ENCODE measurements around the gene CELSR2. TPM values are rescaled to one million over a fixed set of nuclear protein-coding genes. Genes with fewer than 3 reads are reported as not detected.
"Not testable (repeated sequence)": the region's sequence is repeated elsewhere in the genome, so short reads cannot be mapped to it uniquely, and the experiment has no call there.

Gene CELSR2
- total and polyA plus RNA-seq, 9 donors: 1.2 to 8.6 (median 4.2) TPM

DNA sequence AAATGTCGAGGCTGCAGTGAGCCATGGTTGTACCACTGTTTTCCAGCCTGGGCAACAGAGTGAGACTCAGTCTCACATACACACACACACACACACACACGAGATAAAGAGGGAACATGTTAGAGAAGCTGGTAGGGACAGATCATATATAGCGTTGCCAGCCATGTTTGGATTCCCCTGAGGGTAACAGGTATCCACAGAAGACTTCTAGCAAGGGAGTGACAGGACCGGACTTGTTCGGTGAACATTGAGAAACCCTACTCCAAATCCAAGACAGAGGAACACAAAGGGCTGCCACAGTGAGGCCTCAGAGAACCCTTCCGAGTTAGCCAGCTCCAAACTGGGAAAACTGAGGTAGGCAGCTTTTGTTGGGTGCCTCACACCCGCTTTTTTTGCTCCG is 39.3 kb upstream of the CELSR2 start:
- 76% methylated on average over 4 of the region's 8 CpGs for WGBS (ENCODE audit: insufficient coverage)
- no peaks in the 10 kb centered on the region for H3K36me3 ChIP-seq (ENCODE audit: control insufficient read depth, insufficient read depth, low read length)
- H3K27ac ChIP-seq (ENCODE audit: low read length): no peak overlapping the region
- no peaks in the 10 kb centered on the region for H3K9me3 ChIP-seq (replicated peaks; ENCODE audit: control insufficient read depth, low read depth, low read length)
- DNase-seq: no peak
- no peak overlapping the region for H3K4me3 ChIP-seq (ENCODE audit: low read length)
- peaks cover 5% of the 10 kb centered on the region for H3K4me1 ChIP-seq (ENCODE audit: control insufficient read depth, insufficient read depth, low read length)
- peaks cover 3% of the 10 kb centered on the region for H3K27me3 ChIP-seq (ENCODE audit: control insufficient read depth, insufficient read depth, low read length)

- H3K4me1 ChIP-seq (ENCODE audit: control insufficient read depth, insufficient read depth, low read length): peaks cover 9% of the 10 kb centered on the region
- no peak for DNase-seq
- H3K27me3 ChIP-seq (ENCODE audit: control insufficient read depth, insufficient read depth, low read length): no peaks in the 10 kb centered on the region
- H3K4me3 ChIP-seq (ENCODE audit: low read length): peak overlapping the region; percentile 99
- peak overlapping the region; percentile 66 for H3K27ac ChIP-seq (ENCODE audit: low read length)
- 14% methylated on average over 6 of the region's 10 CpGs for WGBS (ENCODE audit: insufficient coverage)
- H3K9me3 ChIP-seq (replicated peaks; ENCODE audit: control insufficient read depth, low read depth, low read length): no peaks in the 10 kb centered on the region
- no peaks in the 10 kb centered on the region for H3K36me3 ChIP-seq (ENCODE audit: control insufficient read depth, insufficient read depth, low read length)
Observed at GRCh38 chr1:109213345-109213823, 36.0 kb upstream of the CELSR2 start.

- Histone ChIP-seq H3K36me3 (ENCODE audit: control insufficient read depth, insufficient read depth, low read length) (no peaks in the 10 kb centered on the region), H3K4me3 (ENCODE audit: low read length) (peak within 1 kb of the TSS; percentile 99), H3K9me3 (replicated peaks; ENCODE audit: control insufficient read depth, low read depth, low read length) (no peaks in the 10 kb centered on the region), H3K27ac (ENCODE audit: low read length) (peak within 1 kb of the TSS; percentile 95), H3K27me3 (ENCODE audit: control insufficient read depth, insufficient read depth, low read length) (no peaks in the 10 kb centered on the region), H3K4me1 (ENCODE audit: control insufficient read depth, insufficient read depth, low read length) (peaks cover 9% of the 10 kb centered on the region)
- under 1% methylated on average over 53 of the region's 64 CpGs for WGBS (ENCODE audit: insufficient coverage)
- DNase-seq: peak; percentile 96
Observed at GRCh38 chr1:109213824-109214693, 35.3 kb upstream of the CELSR2 start, which contains the start of gene SARS1. TSS of gene SARS1 (plus strand) at chr1:109213918. CDS start at chr1:109213993, 75 bp downstream.

- Histone ChIP-seq H3K27me3 (ENCODE audit: control insufficient read depth, insufficient read depth, low read length) (no peaks in the 10 kb centered on the region), H3K9me3 (replicated peaks; ENCODE audit: control insufficient read depth, low read depth, low read length) (no peaks in the 10 kb centered on the region), H3K36me3 (ENCODE audit: control insufficient read depth, insufficient read depth, low read length) (no peaks in the 10 kb centered on the region), H3K4me3 (ENCODE audit: low read length) (peak overlapping the region; percentile 99), H3K4me1 (ENCODE audit: control insufficient read depth, insufficient read depth, low read length) (peaks cover 9% of the 10 kb centered on the region), H3K27ac (ENCODE audit: low read length) (peak overlapping the region; percentile 95)
- WGBS (ENCODE audit: insufficient coverage): 10% methylated on average over 9 of the region's 13 CpGs
- peak; percentile 82 for DNase-seq
Observed at GRCh38 chr1:109214695-109215623, 34.4 kb upstream of the CELSR2 start.

GRCh38 chr1:109216662-109217061 is 32.7 kb upstream of the CELSR2 start:
- peaks cover 9% of the 10 kb centered on the region for H3K4me1 ChIP-seq (ENCODE audit: control insufficient read depth, insufficient read depth, low read length)
- H3K4me3 ChIP-seq (ENCODE audit: low read length): no peak overlapping the region
- no peaks in the 10 kb centered on the region for H3K9me3 ChIP-seq (replicated peaks; ENCODE audit: control insufficient read depth, low read depth, low read length)
- no peaks in the 10 kb centered on the region for H3K27me3 ChIP-seq (ENCODE audit: control insufficient read depth, insufficient read depth, low read length)
- no peak for DNase-seq
- H3K36me3 ChIP-seq (ENCODE audit: control insufficient read depth, insufficient read depth, low read length): no peaks in the 10 kb centered on the region
- no peak overlapping the region for H3K27ac ChIP-seq (ENCODE audit: low read length)
- WGBS (ENCODE audit: insufficient coverage): 95% methylated on average over 2 of the region's 4 CpGs

- Histone ChIP-seq H3K27me3 (ENCODE audit: control insufficient read depth, insufficient read depth, low read length) (no peaks in the 10 kb centered on the region), H3K27ac (ENCODE audit: low read length) (no peak overlapping the region), H3K4me1 (ENCODE audit: control insufficient read depth, insufficient read depth, low read length) (peaks cover 6% of the 10 kb centered on the region), H3K36me3 (ENCODE audit: control insufficient read depth, insufficient read depth, low read length) (peaks cover under 1% of the 10 kb centered on the region), H3K4me3 (ENCODE audit: low read length) (no peak overlapping the region), H3K9me3 (replicated peaks; ENCODE audit: control insufficient read depth, low read depth, low read length) (no peaks in the 10 kb centered on the region)
- 70% methylated on average over 3 of the region's 3 CpGs for WGBS (ENCODE audit: insufficient coverage)
- no peak for DNase-seq
Observed at GRCh38 chr1:109218516-109218915, 30.8 kb upstream of the CELSR2 start.

- H3K9me3 ChIP-seq (replicated peaks; ENCODE audit: control insufficient read depth, low read depth, low read length); H3K36me3 ChIP-seq (ENCODE audit: control insufficient read depth, insufficient read depth, low read length); H3K27me3 ChIP-seq (ENCODE audit: control insufficient read depth, insufficient read depth, low read length); H3K27ac ChIP-seq (ENCODE audit: low read length); DNase-seq; H3K4me1 ChIP-seq (ENCODE audit: control insufficient read depth, insufficient read depth, low read length); H3K4me3 ChIP-seq (ENCODE audit: low read length): not testable (repeated sequence)
- 100% methylated on average over 1 of the region's 9 CpGs for WGBS (ENCODE audit: insufficient coverage)
Observed at GRCh38 chr1:109221201-109221600, 28.1 kb upstream of the CELSR2 start.

GRCh38 chr1:109225308-109225707 is 24.0 kb upstream of the CELSR2 start:
- no peak for DNase-seq
- no peaks in the 10 kb centered on the region for H3K4me1 ChIP-seq (ENCODE audit: control insufficient read depth, insufficient read depth, low read length)
- peaks cover 32% of the 10 kb centered on the region for H3K36me3 ChIP-seq (ENCODE audit: control insufficient read depth, insufficient read depth, low read length)
- H3K27ac ChIP-seq (ENCODE audit: low read length): no peak overlapping the region
- no peaks in the 10 kb centered on the region for H3K27me3 ChIP-seq (ENCODE audit: control insufficient read depth, insufficient read depth, low read length)
- WGBS (ENCODE audit: insufficient coverage): no CpG with 5 or more reads among the region's 3 CpGs
- H3K4me3 ChIP-seq (ENCODE audit: low read length): no peak overlapping the region
- no peaks in the 10 kb centered on the region for H3K9me3 ChIP-seq (replicated peaks; ENCODE audit: control insufficient read depth, low read depth, low read length)

DNA sequence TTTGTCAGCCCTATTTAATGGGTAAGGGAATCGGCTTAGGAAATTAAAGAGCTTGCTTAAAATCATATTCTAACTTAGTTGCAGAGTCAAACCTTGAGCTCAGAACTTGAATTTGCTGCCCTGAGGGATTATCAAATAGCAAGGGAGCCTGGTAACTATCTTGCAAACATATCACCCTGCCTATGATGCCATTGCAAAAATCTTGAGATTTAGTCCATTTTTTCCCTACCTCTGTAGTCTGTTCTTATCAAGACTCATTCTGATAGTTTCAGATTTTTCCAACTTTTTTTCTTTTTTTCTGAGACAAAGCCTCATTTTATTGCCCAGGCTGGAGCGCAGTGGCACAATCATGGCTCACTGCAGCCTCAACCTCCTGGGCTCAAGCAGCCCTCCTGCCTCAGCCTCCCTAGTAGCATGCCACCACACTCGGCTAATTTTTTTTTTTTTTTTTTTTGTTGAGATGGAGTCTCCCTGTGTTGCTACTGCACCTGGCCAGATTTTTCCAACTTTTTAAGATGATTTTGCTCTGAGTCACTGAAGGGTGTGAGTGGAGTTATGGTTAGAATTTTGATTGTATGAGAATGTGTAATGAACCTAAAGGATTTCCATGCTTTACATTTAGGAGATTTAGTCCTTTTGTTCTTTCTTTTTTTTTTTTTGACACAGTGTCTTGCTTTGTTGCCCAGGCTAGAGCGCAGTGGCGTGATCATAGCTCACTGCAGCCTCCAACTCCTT is 23.5 kb upstream of the CELSR2 start:
- no peaks in the 10 kb centered on the region for H3K27me3 ChIP-seq (ENCODE audit: control insufficient read depth, insufficient read depth, low read length)
- no peak overlapping the region for H3K4me3 ChIP-seq (ENCODE audit: low read length)
- no peak overlapping the region for H3K27ac ChIP-seq (ENCODE audit: low read length)
- WGBS (ENCODE audit: insufficient coverage): 80% methylated on average over 1 of the region's 5 CpGs
- no peak for DNase-seq
- H3K9me3 ChIP-seq (replicated peaks; ENCODE audit: control insufficient read depth, low read depth, low read length): no peaks in the 10 kb centered on the region
- peaks cover 37% of the 10 kb centered on the region for H3K36me3 ChIP-seq (ENCODE audit: control insufficient read depth, insufficient read depth, low read length)
- H3K4me1 ChIP-seq (ENCODE audit: control insufficient read depth, insufficient read depth, low read length): no peaks in the 10 kb centered on the region
